ENCODE measurements around the gene GJC2.

GJC2 gene

DNA sequence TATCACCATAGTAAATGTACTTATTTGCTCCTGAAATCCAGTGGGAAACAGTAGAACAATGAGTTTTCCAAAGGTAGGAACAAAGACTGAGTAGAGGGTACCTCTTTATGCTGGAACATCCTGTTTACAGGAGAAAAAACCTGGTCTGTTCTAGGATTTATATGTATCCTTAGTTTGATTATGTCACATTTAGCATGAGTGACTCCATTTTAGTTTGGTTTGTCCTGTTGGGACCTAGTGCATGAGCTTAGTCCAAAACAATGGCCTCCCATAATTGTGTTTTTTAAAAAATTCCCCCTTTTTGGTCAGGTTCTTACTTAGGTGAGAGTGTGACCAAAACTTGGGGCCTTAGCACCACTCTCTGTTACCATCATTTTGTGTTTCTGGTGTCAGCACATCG lies 37.1 kb upstream of the GJC2 start:
- no peak for DNase-seq (ENCODE audit: low read depth in 3 of 3, low spot score in 1 of 3)

- no peak for DNase-seq (ENCODE audit: low read depth in 3 of 3, low spot score in 1 of 3)
Measured at GRCh38 chr1:228114827-228115226, 34.9 kb upstream of the GJC2 start.

DNA sequence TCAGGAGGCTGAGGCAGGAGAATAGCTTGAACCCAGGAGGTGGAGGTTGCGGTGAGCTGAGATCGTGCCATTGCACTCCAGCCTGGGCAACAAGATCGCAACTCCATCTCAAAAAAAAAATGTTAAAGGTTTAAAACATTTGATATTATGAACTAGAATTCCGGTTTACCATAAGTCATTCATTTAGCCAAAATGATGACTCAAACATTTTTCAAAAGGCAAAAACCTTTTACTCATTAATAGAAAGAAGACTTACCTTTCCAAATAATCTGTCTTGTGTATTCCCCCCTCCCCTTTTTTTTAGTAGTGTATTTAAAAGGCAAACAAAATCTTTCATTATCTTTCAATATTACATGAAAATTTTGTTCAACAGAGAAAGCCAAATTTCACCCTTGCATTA lies 32.4 kb upstream of the GJC2 start:
- DNase-seq (ENCODE audit: low read depth in 3 of 3, low spot score in 1 of 3) = no peak

GRCh38 chr1:228118040-228118439 lies 31.7 kb upstream of the GJC2 start:
- DNase-seq (ENCODE audit: low read depth in 3 of 3, low spot score in 1 of 3) = no peak

DNA sequence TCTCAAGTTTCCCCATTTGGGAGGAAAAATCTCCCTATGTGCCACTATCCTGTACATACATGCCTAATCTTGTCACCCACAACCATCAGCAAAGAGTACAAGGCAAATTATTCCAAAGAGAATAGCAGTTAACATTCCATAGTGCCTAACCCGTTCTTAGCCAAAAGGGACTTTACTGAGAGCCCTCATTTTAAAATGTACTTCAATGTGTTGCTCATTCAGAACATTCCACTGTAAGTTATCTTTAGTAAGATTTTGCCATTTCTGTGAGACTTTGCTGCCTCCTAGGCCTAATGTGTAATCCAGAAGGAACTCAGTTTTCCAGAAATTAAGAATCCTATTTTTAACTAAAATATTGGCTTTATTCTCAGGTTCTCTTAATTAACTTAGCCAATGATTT lies 29.4 kb upstream of the GJC2 start:
- DNase-seq (ENCODE audit: low read depth in 3 of 3, low spot score in 1 of 3) = no peak

DNA sequence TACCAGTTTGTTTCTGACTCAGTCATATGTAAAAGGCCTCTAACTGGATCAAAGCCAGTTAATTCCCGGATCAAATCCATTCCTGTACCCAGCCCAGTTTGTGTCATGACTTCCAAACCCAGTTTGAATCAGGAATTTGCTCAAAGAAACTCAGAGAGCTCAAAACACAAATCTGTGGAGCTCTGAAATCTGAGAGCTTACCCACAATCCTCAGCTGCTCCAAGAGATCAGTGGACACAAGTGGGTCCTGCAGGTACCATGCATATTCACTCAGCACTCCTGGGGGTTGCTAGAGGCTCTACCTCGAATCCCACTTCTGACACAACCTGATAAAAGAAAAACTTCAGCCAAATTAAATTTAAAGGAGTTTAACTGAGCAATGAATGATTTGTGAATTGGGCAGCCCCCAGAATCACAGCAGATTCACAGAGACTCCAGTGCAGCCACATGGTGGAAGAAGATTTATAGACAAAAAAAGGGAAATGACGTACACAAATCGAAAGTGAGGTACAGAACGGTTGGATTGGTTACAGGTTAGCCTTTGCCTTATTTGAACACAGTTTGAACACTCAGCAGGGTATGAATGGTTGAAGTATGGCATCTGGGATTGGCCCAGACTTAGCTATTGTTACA lies 28.8 kb upstream of the GJC2 start:
- no peak for DNase-seq (ENCODE audit: low read depth in 3 of 3, low spot score in 1 of 3)

- no peak for DNase-seq (ENCODE audit: low read depth in 3 of 3, low spot score in 1 of 3)
Measured at GRCh38 chr1:228122921-228123441, 26.7 kb upstream of the GJC2 start.

- no peak for DNase-seq (ENCODE audit: low read depth in 3 of 3, low spot score in 1 of 3)
Measured at GRCh38 chr1:228123505-228123904, 26.2 kb upstream of the GJC2 start.

GRCh38 chr1:228125185-228125584 lies 24.5 kb upstream of the GJC2 start:
- no peak for DNase-seq (ENCODE audit: low read depth in 3 of 3, low spot score in 1 of 3)

DNA sequence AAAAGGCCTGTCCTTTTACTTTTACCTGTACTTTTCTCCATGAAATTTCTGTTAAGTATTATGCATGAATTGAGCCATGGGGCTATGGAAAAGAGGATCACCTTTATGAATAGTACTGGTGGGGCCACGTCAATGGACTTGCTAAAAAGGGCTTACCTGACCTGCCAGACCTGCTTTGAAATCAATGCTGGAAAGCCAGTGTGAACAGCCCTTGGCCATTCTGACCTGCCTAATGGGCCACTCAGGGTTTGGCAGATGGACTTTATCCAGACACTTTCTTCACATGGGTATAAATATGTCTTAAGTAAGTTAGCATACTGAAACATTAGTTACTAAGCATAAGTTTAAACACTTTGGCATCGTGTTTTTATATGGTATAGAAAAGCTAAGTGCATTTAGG lies 18.0 kb upstream of the GJC2 start:
- DNase-seq (ENCODE audit: low read depth in 3 of 3, low spot score in 1 of 3) = no peak

DNA sequence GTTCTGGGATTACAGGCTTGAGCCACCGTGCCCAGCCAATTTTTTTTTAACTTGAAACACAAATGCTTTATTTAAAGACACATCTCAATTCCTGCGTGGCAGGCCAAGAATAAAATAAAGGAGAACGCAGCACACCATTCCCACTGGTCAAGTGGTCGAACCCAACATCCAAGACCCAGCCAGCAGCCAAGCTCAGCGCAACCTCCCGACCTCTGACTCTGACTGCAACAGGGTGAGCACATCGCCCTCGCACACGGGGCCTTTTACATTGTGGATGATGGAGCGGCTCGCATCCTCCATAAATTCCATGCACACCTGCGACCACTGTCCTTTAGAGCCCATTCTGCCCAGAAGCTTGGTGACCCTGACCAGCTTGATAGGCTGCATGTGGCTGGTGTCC lies 15.1 kb upstream of the GJC2 start:
- no peak for DNase-seq (ENCODE audit: low read depth in 3 of 3, low spot score in 1 of 3)

DNA sequence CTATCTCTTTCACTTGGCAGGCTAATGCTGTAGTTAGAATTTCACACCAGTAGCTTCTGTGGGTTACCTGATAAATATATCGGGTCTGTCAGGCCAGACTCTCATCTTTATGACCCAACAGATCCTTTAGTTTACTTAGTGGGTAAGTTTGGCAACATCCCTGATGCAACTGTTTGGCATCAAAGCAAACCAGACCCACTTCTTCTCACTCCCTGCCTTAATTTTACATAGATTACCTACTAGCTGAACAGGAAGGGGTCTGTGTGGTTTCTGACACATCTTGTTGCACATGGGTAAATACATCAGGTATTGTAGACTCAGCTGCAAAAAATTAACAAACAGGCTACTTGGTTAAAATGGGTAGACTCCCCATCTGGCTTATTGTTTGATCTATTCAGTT lies 12.8 kb upstream of the GJC2 start:
- no peak for DNase-seq (ENCODE audit: low read depth in 3 of 3, low spot score in 1 of 3)

DNA sequence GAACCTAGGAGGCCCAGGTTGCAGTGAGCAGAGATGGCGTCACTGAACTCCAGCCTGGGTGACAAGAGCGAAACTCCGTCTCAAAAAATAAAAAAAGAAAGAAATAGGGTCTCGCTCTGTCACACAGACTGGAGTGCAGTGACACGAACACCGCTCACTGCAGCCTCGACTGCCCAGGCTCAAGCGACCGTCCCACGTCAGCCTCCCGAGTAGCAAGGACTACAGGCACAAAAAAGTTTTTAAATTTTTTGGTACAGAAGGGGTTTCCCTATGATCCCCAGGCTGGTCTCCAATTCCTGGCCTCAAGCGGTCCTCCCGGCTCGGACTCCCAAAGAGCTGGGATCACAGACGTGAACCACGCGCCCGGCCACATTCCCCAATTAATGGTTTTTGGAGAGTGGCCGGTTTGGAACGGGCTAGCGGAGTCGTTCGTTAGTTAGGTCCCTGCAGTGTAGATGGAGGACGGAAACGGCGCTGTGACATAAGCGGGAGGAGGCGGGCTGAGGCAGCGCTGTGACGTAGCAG lies 10.3 kb upstream of the GJC2 start:
- DNase-seq (ENCODE audit: low read depth in 3 of 3, low spot score in 1 of 3) = no peak

- peak; percentile 100 for DNase-seq (ENCODE audit: low read depth in 3 of 3, low spot score in 1 of 3)
Measured at GRCh38 chr1:228139931-228140723, 9.6 kb upstream of the GJC2 start, which contains the start of gene GUK1. Gene GUK1, plus strand, starts transcription at chr1:228140279. Its CDS starts 24 bp downstream, at chr1:228140303.

- DNase-seq (ENCODE audit: low read depth in 3 of 3, low spot score in 1 of 3) = no peak
Measured at GRCh38 chr1:228140724-228141225, 9.0 kb upstream of the GJC2 start.

DNA sequence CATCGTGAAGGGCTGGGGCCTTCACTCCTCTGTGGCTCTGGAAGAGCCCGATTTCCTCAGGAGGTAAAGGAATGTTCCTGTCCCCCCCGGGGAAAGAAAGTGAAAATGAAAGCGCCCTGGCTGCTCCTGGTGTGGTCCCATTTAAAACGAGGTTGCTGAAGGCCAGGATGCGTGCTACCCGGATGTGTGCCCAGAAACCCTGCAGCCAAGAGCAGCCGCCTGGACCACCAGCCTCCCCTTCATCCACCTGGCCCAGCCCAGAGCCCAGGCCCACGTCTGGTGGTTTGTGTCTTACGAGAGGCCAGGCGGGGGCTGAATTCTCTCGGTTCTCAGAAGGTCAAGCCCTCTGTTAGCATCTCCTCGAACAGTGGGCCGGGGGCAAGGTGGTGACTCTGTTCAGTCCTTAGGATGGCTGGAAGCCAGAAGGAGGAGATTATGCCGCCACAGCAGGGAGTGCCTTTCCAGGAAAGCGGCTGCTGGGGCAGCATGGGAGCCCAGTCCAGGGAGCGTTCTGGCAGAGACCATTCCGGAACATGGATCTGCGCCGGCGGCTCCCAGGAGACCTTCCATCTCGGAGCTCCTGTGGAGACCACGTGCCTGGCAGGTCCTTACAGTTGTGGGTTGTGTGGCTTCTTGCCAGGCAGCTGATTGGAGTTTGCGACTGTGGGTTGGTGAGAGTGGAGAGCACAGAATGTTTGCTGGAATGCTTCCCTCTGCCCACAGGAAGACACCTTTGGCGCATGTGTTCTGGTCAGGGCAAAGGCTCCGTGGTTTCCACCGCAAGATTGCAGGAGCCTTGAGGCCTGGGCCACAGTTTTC lies 8.3 kb upstream of the GJC2 start:
- DNase-seq (ENCODE audit: low read depth in 3 of 3, low spot score in 1 of 3) = no peak

DNA sequence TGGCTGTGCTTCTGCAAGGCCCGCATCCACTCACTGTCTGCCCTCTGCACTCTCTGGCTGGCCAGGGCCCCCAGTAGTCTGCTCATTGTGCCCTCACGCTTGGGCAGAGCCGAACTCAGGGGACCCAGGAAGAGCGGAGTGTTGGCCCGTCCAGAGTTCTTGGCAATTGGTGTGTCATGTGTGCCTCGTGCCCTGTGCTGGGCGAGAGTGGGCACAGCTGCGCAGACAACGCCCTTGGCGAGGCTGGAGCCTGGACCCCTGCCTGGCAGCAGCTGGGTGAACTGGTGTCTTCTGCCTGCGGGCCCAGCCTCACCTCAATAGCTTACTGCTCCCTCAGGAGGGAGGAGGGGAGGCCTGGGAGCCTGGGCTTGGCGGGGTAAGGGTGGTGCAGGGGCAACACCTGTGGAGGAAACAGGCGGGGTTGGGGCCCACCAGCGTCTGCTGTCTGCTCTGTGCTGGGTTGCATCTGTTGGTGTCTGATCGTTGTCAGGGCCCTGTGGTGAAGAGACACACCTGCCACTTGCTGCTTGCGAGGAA lies 7.5 kb upstream of the GJC2 start:
- no peak for DNase-seq (ENCODE audit: low read depth in 3 of 3, low spot score in 1 of 3)

DNA sequence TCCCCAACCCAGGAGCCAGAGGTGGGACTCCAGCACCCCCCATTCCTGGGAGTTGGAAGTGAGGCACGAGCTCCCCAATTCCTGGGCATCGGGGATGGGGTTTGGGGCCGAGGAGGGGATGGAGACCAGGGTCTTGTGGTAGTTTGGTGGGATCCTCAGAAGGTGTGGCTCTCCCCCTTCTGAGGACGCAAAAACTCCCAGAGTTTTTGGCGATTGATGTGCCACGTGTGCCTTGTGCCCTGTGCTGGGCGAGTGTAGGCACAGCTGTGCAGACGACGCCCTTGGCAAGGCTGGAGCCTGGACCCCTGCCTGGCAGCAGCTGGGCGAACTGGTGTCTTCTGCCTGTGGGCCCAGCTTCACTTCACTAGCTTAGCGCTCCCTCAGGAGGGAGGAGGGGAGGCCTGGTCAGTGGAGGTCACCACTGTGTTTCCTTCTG lies 7.0 kb upstream of the GJC2 start:
- DNase-seq (ENCODE audit: low read depth in 3 of 3, low spot score in 1 of 3) = no peak

- no peak for DNase-seq (ENCODE audit: low read depth in 3 of 3, low spot score in 1 of 3)
Measured at GRCh38 chr1:228143480-228144192, 6.1 kb upstream of the GJC2 start.

All from stimulated activated CD4-positive, alpha-beta T cell treated with anti-CD3 and anti-CD28 coated beads, TNF-alpha, amount 100 ng/mL, for 1 hour (primary cell).